Osteocyte (in vitro differentiated cells): ENCODE results near the gene CCT7. TPM values are rescaled to one million over a fixed set of nuclear protein-coding genes. Genes with fewer than 3 reads are reported as not detected.
A peak's percentile ranks its signal among the peaks of the same experiment; 100 is the strongest.

ENCODE experiments used
- DNase-seq: peaks from one replicate; pipeline ENCODE4 v3.0.0; 2021; ENCODE audit warnings: mixed read lengths; ENCODE audit not compliant: unreplicated experiment; ENCODE audit errors: extremely low spot score
- H3K27ac Mint-ChIP-seq: one replicate; pipeline ENCODE4 v1.8.0; 2021; ENCODE audit warnings: mild to moderate bottlenecking, mixed read lengths; ENCODE audit not compliant: unreplicated experiment
- H3K27me3 Mint-ChIP-seq: one replicate; pipeline ENCODE4 v1.8.0; 2021; ENCODE audit warnings: mixed read lengths; ENCODE audit not compliant: unreplicated experiment
- H3K36me3 Mint-ChIP-seq: one replicate; pipeline ENCODE4 v1.8.0; 2021; ENCODE audit warnings: mixed read lengths; ENCODE audit not compliant: unreplicated experiment
- H3K4me1 Mint-ChIP-seq: one replicate; pipeline ENCODE4 v1.8.0; 2021; ENCODE audit warnings: mixed read lengths; ENCODE audit not compliant: unreplicated experiment
- H3K4me3 Mint-ChIP-seq: one replicate; pipeline ENCODE4 v1.8.0; 2021; ENCODE audit warnings: mild to moderate bottlenecking, moderate library complexity, mixed read lengths; ENCODE audit not compliant: unreplicated experiment
- H3K9me3 Mint-ChIP-seq: one replicate; pipeline ENCODE4 v1.8.0; 2021; ENCODE audit warnings: mixed read lengths; ENCODE audit not compliant: unreplicated experiment
- total RNA-seq: library from RNA; stranded (reverse); gene quantifications from 2 replicates; pipeline ENCODE4 v1.2.1, GENCODE V29; 2021
- TF ChIP-seq, protein P1 (sequence below): fragments of 200-600 bp; sonication (generic); IDR thresholded peaks from 2 replicates; pipeline ENCODE4 v1.5.0; 2021; ENCODE audit warnings: antibody characterized with exemption, mild to moderate bottlenecking, moderate library complexity

CCT7 gene
- total RNA-seq, 1 donor from 2014 or later, result 216 TPM

DNA sequence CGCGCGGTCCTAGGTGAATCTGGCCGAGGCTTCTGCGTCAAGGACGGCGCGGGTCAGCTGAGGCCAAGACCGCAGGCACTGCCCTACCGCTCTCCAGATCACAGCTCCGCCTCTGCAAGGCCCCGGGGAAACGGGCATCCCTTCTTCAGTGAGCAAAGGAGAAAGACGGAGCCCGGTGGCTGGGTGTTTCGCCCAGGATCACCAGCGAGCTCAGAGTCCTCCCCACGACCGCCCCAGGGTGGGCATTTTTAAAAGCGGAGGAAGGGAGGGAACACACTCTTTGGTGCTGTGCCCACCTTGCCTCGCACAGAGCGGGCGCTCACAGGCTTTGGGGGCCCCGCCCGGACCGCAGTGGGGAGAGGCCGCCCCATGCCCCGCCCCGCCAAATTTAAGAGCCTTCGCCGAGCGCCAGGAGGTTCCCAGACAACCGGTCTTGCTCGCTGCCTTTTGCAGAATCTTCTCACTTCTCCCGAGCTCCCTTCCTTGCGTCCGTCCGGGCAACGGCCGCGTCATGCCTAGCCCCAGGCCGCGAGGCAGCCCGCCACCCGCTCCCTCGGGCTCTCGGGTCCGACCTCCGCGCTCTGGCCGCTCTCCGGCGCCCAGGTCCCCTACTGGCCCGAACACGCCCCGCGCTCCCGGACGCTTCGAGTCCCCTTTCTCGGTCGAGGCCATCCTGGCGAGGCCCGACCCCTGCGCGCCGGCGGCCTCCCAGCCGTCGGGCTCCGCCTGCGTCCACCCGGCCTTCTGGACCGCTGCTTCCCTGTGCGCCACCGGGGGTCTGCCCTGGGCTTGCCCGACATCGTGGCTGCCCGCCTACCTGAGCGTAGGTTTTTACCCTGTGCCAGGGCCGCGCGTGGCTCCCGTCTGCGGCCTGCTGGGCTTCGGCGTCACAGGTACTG lies 31.7 kb upstream of the CCT7 start, which contains the start of gene NOTO:
Gene NOTO, plus strand, starts transcription at position 419 of the 899 bp plus-strand sequence. Its CDS starts 93 bp downstream, at position 512.
- Mint-ChIP-seq H3K4me3 (peak within 1 kb of the TSS; percentile 52), H3K27me3 (peaks cover 59% of the 10 kb centered on the region), H3K4me1 (peaks cover 8% of the 10 kb centered on the region), H3K9me3 (no peaks in the 10 kb centered on the region), H3K27ac (no peak within 1 kb of the TSS), H3K36me3 (no peaks in the 10 kb centered on the region)
- DNase-seq, result no peak
- TF ChIP-seq, protein P1, sequence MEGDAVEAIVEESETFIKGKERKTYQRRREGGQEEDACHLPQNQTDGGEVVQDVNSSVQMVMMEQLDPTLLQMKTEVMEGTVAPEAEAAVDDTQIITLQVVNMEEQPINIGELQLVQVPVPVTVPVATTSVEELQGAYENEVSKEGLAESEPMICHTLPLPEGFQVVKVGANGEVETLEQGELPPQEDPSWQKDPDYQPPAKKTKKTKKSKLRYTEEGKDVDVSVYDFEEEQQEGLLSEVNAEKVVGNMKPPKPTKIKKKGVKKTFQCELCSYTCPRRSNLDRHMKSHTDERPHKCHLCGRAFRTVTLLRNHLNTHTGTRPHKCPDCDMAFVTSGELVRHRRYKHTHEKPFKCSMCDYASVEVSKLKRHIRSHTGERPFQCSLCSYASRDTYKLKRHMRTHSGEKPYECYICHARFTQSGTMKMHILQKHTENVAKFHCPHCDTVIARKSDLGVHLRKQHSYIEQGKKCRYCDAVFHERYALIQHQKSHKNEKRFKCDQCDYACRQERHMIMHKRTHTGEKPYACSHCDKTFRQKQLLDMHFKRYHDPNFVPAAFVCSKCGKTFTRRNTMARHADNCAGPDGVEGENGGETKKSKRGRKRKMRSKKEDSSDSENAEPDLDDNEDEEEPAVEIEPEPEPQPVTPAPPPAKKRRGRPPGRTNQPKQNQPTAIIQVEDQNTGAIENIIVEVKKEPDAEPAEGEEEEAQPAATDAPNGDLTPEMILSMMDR, result no peak

DNA sequence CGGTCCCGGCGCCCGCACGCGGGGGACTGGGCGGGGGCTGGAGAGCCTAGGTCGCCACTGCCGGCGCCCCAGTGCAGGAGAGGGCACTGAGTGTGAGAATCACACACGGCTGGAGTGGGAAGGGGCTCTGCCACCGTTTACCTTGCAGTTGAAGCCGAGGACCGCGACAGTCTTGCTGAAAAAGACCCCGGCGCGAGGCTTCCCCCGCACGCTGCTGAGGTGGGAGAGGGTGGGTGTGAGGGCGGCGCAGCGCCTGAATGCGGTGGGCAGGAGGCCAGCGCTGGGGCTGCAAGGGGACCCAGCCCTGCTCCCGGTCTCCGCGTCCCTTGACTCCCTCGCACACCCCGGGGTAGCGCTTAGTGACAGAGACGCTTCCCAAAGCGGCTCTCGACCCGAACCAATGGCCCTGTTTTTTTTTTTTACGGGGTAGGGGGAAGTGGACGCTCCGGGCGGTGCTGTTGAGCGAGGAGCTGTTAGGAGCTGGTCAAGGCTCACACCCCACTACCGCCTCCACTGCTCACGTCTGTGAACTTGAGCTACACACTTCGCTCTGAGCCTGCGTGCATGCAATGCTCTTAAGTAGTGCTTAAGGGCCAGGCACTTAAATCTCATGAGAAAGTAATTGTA lies 30.9 kb upstream of the CCT7 start:
- Mint-ChIP-seq H3K27ac (no peak overlapping the region), H3K27me3 (peaks cover 58% of the 10 kb centered on the region), H3K36me3 (no peaks in the 10 kb centered on the region), H3K4me3 (no peak overlapping the region), H3K9me3 (no peaks in the 10 kb centered on the region), H3K4me1 (peaks cover 8% of the 10 kb centered on the region)
- TF ChIP-seq, protein P1, result no peak
- DNase-seq, result no peak

DNA sequence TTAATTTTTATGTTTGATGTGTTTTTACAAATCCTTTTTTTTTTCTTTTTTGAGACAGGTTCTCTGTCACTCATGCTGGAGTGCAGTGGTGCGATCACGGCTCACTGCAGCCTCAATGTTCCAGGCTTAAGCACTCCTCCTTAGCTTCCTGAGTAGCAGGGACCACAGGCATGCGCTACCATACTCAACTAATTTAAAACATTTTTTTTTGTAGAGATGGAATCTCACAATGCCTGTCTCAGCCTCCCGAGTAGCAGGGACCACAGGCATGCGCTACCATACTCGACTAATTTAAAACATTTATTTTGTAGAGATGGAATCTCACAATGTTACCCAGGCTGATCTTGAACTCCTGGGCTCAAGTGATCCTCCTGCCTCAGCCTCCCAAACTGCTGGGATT lies 28.5 kb upstream of the CCT7 start:
- Mint-ChIP-seq H3K9me3 (no peaks in the 10 kb centered on the region), H3K36me3 (no peaks in the 10 kb centered on the region)

DNA sequence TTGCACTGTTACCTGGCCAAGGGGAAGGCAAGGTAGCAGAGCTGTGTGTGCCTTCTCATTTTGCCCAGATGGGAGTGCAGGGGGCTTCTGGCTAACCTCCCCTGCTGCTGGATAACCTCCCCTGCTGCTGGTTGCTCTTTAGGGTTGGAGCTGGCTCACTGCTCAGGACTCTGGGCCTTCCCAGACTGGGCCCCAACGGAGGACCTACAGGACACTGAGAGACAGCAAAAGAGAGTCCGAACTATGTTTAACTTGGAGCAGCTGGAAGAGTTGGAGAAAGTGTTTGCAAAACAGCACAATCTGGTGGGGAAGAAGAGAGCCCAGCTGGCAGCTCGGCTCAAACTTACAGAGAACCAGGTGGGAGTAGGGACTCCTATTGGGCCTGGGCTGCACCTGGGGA lies 25.9 kb upstream of the CCT7 start:
- Mint-ChIP-seq H3K36me3 (no peaks in the 10 kb centered on the region), H3K9me3 (no peaks in the 10 kb centered on the region), H3K27me3 (peaks cover 49% of the 10 kb centered on the region), H3K27ac (no peak overlapping the region), H3K4me3 (no peak overlapping the region), H3K4me1 (peaks cover 7% of the 10 kb centered on the region)
- DNase-seq, result no peak
- TF ChIP-seq, protein P1, result no peak

More for the DNA sequence above, 28.5 kb upstream of the CCT7 start:
- Mint-ChIP-seq H3K27me3 (peaks cover 62% of the 10 kb centered on the region), H3K27ac (no peak overlapping the region), H3K4me1 (peaks cover 8% of the 10 kb centered on the region), H3K4me3 (no peak overlapping the region)
- TF ChIP-seq, protein P1, result no peak
- DNase-seq, result no peak

DNA sequence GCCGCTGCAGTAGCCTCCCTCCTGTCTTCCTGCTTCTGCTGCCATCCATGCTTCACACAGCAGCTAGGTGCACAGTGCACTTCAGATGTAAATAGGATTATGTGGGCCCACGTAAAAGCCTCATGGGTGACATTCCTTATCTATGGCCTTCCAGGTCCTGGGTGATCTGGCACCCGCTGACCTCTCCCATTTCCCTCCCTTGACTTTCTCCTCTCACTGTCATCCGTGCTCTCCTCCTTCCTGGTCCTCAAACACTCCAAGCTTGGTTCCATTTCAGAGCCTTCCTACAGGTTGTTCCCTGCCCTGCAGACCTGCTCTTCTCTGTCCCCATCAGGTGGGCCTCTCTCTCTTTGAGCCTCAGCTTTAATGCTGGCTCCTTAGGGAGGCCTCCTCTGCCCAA lies 24.1 kb upstream of the CCT7 start:
- Mint-ChIP-seq H3K9me3 (no peaks in the 10 kb centered on the region), H3K4me3 (no peak overlapping the region), H3K36me3 (no peaks in the 10 kb centered on the region), H3K4me1 (peaks cover 22% of the 10 kb centered on the region), H3K27ac (no peak overlapping the region), H3K27me3 (peaks cover 36% of the 10 kb centered on the region)
- DNase-seq, result no peak
- TF ChIP-seq, protein P1, result no peak
